ENCODE data around the gene NME3. TPM values are rescaled to one million over a fixed set of nuclear protein-coding genes. Genes with fewer than 3 reads are reported as not detected.

NME3 gene
- total RNA-seq, 1 donor from 2014 or later = 49.5 TPM

GRCh38 chr16:1760911-1761310, 10.4 kb downstream of the NME3 start:
- H3K27me3 Mint-ChIP-seq (ENCODE audit: insufficient read depth) = no peaks in the 10 kb centered on the region
- no peak overlapping the region for H3K27ac Mint-ChIP-seq
- peaks cover 12% of the 10 kb centered on the region for H3K4me1 Mint-ChIP-seq (ENCODE audit: low read depth)
- no peak for DNase-seq (ENCODE audit: low spot score)
- no peaks in the 10 kb centered on the region for H3K9me3 Mint-ChIP-seq
- no peak overlapping the region for H3K4me3 Mint-ChIP-seq
- intact Hi-C loops (cut with micrococcal nuclease) = no loop called here
- peaks cover 1% of the 10 kb centered on the region for H3K36me3 Mint-ChIP-seq (ENCODE audit: low read depth)

GRCh38 chr16:1759511-1759910, 11.8 kb downstream of the NME3 start:
- Mint-ChIP-seq H3K4me1 (ENCODE audit: low read depth) (peaks cover 12% of the 10 kb centered on the region), H3K27ac (no peak overlapping the region), H3K36me3 (ENCODE audit: low read depth) (peaks cover 4% of the 10 kb centered on the region), H3K4me3 (no peak overlapping the region), H3K27me3 (ENCODE audit: insufficient read depth) (no peaks in the 10 kb centered on the region), H3K9me3 (no peaks in the 10 kb centered on the region)
- DNase-seq (ENCODE audit: low spot score) = no peak
- intact Hi-C loops (cut with micrococcal nuclease) = no loop called here

- intact Hi-C loops (cut with micrococcal nuclease) = no loop called here
- H3K27ac Mint-ChIP-seq = no peak overlapping the region
Observed at GRCh38 chr16:1758923-1759322, 12.4 kb downstream of the NME3 start.

GRCh38 chr16:1757714-1758461, 13.5 kb downstream of the NME3 start:
- Mint-ChIP-seq H3K36me3 (ENCODE audit: low read depth) (peaks cover 6% of the 10 kb centered on the region), H3K27me3 (ENCODE audit: insufficient read depth) (no peaks in the 10 kb centered on the region), H3K4me3 (no peak overlapping the region), H3K27ac (peak overlapping the region; percentile 12), H3K4me1 (ENCODE audit: low read depth) (peaks cover 12% of the 10 kb centered on the region), H3K9me3 (no peaks in the 10 kb centered on the region)
- intact Hi-C loops (cut with micrococcal nuclease) = no loop called here
- no peak for DNase-seq (ENCODE audit: low spot score)

More at GRCh38 chr16:1758923-1759322, 12.4 kb downstream of the NME3 start:
- Mint-ChIP-seq H3K4me3 (no peak overlapping the region), H3K4me1 (ENCODE audit: low read depth) (peaks cover 12% of the 10 kb centered on the region), H3K27me3 (ENCODE audit: insufficient read depth) (no peaks in the 10 kb centered on the region), H3K9me3 (no peaks in the 10 kb centered on the region), H3K36me3 (ENCODE audit: low read depth) (peaks cover 6% of the 10 kb centered on the region)
- no peak for DNase-seq (ENCODE audit: low spot score)

GRCh38 chr16:1754204-1754603, 17.1 kb downstream of the NME3 start:
- no peak for DNase-seq (ENCODE audit: low spot score)
- intact Hi-C loops (cut with micrococcal nuclease) = no loop called here
- Mint-ChIP-seq H3K27ac (no peak overlapping the region), H3K9me3 (no peaks in the 10 kb centered on the region), H3K36me3 (ENCODE audit: low read depth) (peaks cover 8% of the 10 kb centered on the region), H3K4me1 (ENCODE audit: low read depth) (peaks cover 12% of the 10 kb centered on the region), H3K4me3 (no peak overlapping the region), H3K27me3 (ENCODE audit: insufficient read depth) (no peaks in the 10 kb centered on the region)

- DNase-seq (ENCODE audit: low spot score) = no peak
- H3K36me3 Mint-ChIP-seq (ENCODE audit: low read depth) = peaks cover 10% of the 10 kb centered on the region
- H3K4me1 Mint-ChIP-seq (ENCODE audit: low read depth) = peaks cover 12% of the 10 kb centered on the region
- H3K4me3 Mint-ChIP-seq = no peak overlapping the region
- intact Hi-C loops (cut with micrococcal nuclease) = no loop called here
- no peaks in the 10 kb centered on the region for H3K27me3 Mint-ChIP-seq (ENCODE audit: insufficient read depth)
- no peak overlapping the region for H3K27ac Mint-ChIP-seq
- no peaks in the 10 kb centered on the region for H3K9me3 Mint-ChIP-seq
Observed at GRCh38 chr16:1752853-1753252, 18.5 kb downstream of the NME3 start.

GRCh38 chr16:1751946-1752345, 19.4 kb downstream of the NME3 start:
- Mint-ChIP-seq H3K27ac (no peak overlapping the region), H3K27me3 (ENCODE audit: insufficient read depth) (no peaks in the 10 kb centered on the region), H3K36me3 (ENCODE audit: low read depth) (peaks cover 10% of the 10 kb centered on the region), H3K9me3 (no peaks in the 10 kb centered on the region), H3K4me3 (no peak overlapping the region), H3K4me1 (ENCODE audit: low read depth) (peaks cover 5% of the 10 kb centered on the region)
- intact Hi-C loops (cut with micrococcal nuclease) = no loop called here
- no peak for DNase-seq (ENCODE audit: low spot score)

- Mint-ChIP-seq H3K27ac (no peak overlapping the region), H3K4me1 (ENCODE audit: low read depth) (no peaks in the 10 kb centered on the region), H3K4me3 (no peak overlapping the region), H3K9me3 (no peaks in the 10 kb centered on the region), H3K36me3 (ENCODE audit: low read depth) (peaks cover 11% of the 10 kb centered on the region), H3K27me3 (ENCODE audit: insufficient read depth) (no peaks in the 10 kb centered on the region)
- no peak for DNase-seq (ENCODE audit: low spot score)
- intact Hi-C loops (cut with micrococcal nuclease) = no loop called here
Observed at GRCh38 chr16:1749152-1750117, 21.9 kb downstream of the NME3 start.

GRCh38 chr16:1747934-1748333, 23.4 kb downstream of the NME3 start:
- DNase-seq (ENCODE audit: low spot score) = no peak
- intact Hi-C loops (cut with micrococcal nuclease) = no loop called here
- Mint-ChIP-seq H3K4me1 (ENCODE audit: low read depth) (no peaks in the 10 kb centered on the region), H3K27ac (no peak overlapping the region), H3K9me3 (no peaks in the 10 kb centered on the region), H3K36me3 (ENCODE audit: low read depth) (peaks cover 9% of the 10 kb centered on the region), H3K4me3 (no peak overlapping the region), H3K27me3 (ENCODE audit: insufficient read depth) (no peaks in the 10 kb centered on the region)

- Mint-ChIP-seq H3K27me3 (ENCODE audit: insufficient read depth) (no peaks in the 10 kb centered on the region), H3K36me3 (ENCODE audit: low read depth) (peaks cover 9% of the 10 kb centered on the region), H3K4me3 (no peak overlapping the region), H3K4me1 (ENCODE audit: low read depth) (no peaks in the 10 kb centered on the region), H3K9me3 (no peaks in the 10 kb centered on the region), H3K27ac (no peak overlapping the region)
- intact Hi-C loops (cut with micrococcal nuclease) = no loop called here
- DNase-seq (ENCODE audit: low spot score) = no peak
Observed at GRCh38 chr16:1746693-1747195, 24.6 kb downstream of the NME3 start.

- intact Hi-C loops (cut with micrococcal nuclease) = no loop called here
- no peaks in the 10 kb centered on the region for H3K27me3 Mint-ChIP-seq (ENCODE audit: insufficient read depth)
- H3K4me3 Mint-ChIP-seq = no peak overlapping the region
- no peaks in the 10 kb centered on the region for H3K4me1 Mint-ChIP-seq (ENCODE audit: low read depth)
- no peaks in the 10 kb centered on the region for H3K9me3 Mint-ChIP-seq
- no peak for DNase-seq (ENCODE audit: low spot score)
- no peak overlapping the region for H3K27ac Mint-ChIP-seq
- peaks cover 9% of the 10 kb centered on the region for H3K36me3 Mint-ChIP-seq (ENCODE audit: low read depth)
Observed at GRCh38 chr16:1745900-1746692, 25.2 kb downstream of the NME3 start.

- Mint-ChIP-seq H3K4me1 (ENCODE audit: low read depth) (no peaks in the 10 kb centered on the region), H3K27me3 (ENCODE audit: insufficient read depth) (no peaks in the 10 kb centered on the region), H3K4me3 (no peak overlapping the region), H3K9me3 (no peaks in the 10 kb centered on the region), H3K27ac (no peak overlapping the region), H3K36me3 (ENCODE audit: low read depth) (peaks cover 9% of the 10 kb centered on the region)
- DNase-seq (ENCODE audit: low spot score) = no peak
- intact Hi-C loops (cut with micrococcal nuclease) = no loop called here
Observed at GRCh38 chr16:1745181-1745899, 26.0 kb downstream of the NME3 start.
